ENCODE measurements around the gene TASOR2.

Gene TASOR2

GRCh38 chr10:5658871-5659618 lies 25.6 kb upstream of the TASOR2 start:
- TF ChIP-seq CTCF (IDR thresholded peaks at IDR 0.05): no peak
- no peak for DNase-seq
- no peaks in the 10 kb centered on the region for H3K9me3 ChIP-seq
- intact Hi-C loops (cut with DNase I; ENCODE audit: low total_unique reads): no loop called here
- H3K4me1 ChIP-seq: peaks cover 0 to 23% (median 13%) of the 10 kb centered on the region in 4 donors
- H3K36me3 ChIP-seq: peaks cover 0 to 20% (median 9%) of the 10 kb centered on the region in 3 donors
- no peak overlapping the region for H3K4me3 ChIP-seq
- no peak overlapping the region for H3K27ac ChIP-seq
- H3K27me3 ChIP-seq: no peaks in the 10 kb centered on the region

GRCh38 chr10:5659702-5660528 lies 24.7 kb upstream of the TASOR2 start:
- intact Hi-C loops (cut with DNase I; ENCODE audit: low total_unique reads): no loop called here
- Histone ChIP-seq H3K9me3 (no peaks in the 10 kb centered on the region), H3K4me3 (no peak overlapping the region), H3K27ac (no peak overlapping the region), H3K27me3 (no peaks in the 10 kb centered on the region), H3K36me3 (peaks cover 0 to 13% (median 5%) of the 10 kb centered on the region in 3 donors), H3K4me1 (peaks cover 0 to 31% (median 21%) of the 10 kb centered on the region in 4 donors)
- peak in 1 of 2 donors; percentile 66 for DNase-seq
- no peak for TF ChIP-seq CTCF (IDR thresholded peaks at IDR 0.05)

DNA sequence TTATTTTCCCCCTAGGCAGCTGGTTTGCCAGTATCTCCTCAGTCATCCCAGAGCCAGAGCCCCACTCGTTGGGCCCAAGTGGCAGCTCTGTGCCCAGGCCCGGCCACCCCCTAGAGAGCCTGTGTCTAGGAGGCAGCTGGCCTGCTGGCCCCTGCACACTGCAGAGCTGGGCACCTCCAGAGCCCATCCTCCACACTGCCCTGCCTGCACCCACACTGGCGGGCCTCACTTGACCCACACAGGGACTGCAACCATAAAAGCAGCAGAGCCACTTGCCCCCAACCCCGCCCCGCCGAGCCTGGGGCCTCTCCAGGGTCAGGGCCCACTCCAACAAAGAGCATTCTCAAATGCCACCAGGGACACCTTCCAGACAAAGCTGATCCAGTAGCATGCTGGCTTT lies 23.6 kb upstream of the TASOR2 start:
- H3K27me3 ChIP-seq: no peaks in the 10 kb centered on the region
- peaks cover 0 to 34% (median 24%) of the 10 kb centered on the region in 4 donors for H3K4me1 ChIP-seq
- no peak overlapping the region for H3K4me3 ChIP-seq
- H3K27ac ChIP-seq: no peak overlapping the region
- H3K36me3 ChIP-seq: peaks cover 0 to 2% (median 0%) of the 10 kb centered on the region in 3 donors
- H3K9me3 ChIP-seq: no peaks in the 10 kb centered on the region
- no peak for TF ChIP-seq CTCF (IDR thresholded peaks at IDR 0.05)
- intact Hi-C loops (cut with DNase I; ENCODE audit: low total_unique reads): no loop called here
- no peak for DNase-seq

GRCh38 chr10:5662708-5663579 lies 21.7 kb upstream of the TASOR2 start:
- no peak for DNase-seq

More at GRCh38 chr10:5662708-5663579, 21.7 kb upstream of the TASOR2 start:
- peaks cover 0 to 43% (median 32%) of the 10 kb centered on the region in 4 donors for H3K4me1 ChIP-seq
- intact Hi-C loops (cut with DNase I; ENCODE audit: low total_unique reads): no loop called here
- no peak overlapping the region for H3K4me3 ChIP-seq
- no peaks in the 10 kb centered on the region for H3K9me3 ChIP-seq
- H3K27me3 ChIP-seq: no peaks in the 10 kb centered on the region
- no peak overlapping the region for H3K27ac ChIP-seq
- TF ChIP-seq CTCF (IDR thresholded peaks at IDR 0.05): no peak
- H3K36me3 ChIP-seq: no peaks in the 10 kb centered on the region
